Testis (tissue), 2 donors: ENCODE data around the gene INO80.

Experiments
- CTCF ChIP-seq, 3 experiments: fragments of 450-650 bp in 2 of 3; fragments of 200-600 bp in 1 of 3; sonication (generic) in 1 of 3; IDR thresholded peaks; one replicate each; pipeline ENCODE4 v1.5.1; 2016 to 2019; ENCODE audit warnings: antibody characterized with exemption in 3 of 3, mild to moderate bottlenecking in 2 of 3, moderate library complexity in 1 of 3
- POLR2A ChIP-seq: fragments of 450-650 bp; IDR thresholded peaks from one replicate; pipeline ENCODE4 v1.6.1; 2017; ENCODE audit warnings: antibody characterized with exemption, mild to moderate bottlenecking, moderate library complexity

DNA sequence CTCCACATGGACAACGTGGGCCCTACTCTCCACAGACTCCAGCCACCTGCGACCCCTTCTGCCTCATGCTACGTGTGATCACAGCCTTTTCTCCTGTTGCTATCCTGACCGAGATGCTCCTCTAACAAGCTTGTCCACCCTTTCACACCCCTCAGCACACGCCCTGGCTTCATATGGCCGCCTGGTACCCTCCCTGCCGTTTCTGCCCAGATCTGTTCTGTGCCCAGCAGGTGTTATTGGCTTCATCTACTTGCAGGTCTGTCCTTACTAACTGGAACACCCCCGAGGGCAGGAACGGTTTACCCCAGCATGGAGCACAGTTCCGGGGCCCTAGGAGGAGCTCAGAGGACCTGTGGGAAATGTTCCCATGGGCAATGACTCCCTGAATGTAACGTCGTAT lies 152.9 kb downstream of the INO80 start:
- TF ChIP-seq CTCF (IDR thresholded peaks at IDR 0.05) (no peak), POLR2A (no peak)
